ENCODE results near the gene TRMT10B.

DNA sequence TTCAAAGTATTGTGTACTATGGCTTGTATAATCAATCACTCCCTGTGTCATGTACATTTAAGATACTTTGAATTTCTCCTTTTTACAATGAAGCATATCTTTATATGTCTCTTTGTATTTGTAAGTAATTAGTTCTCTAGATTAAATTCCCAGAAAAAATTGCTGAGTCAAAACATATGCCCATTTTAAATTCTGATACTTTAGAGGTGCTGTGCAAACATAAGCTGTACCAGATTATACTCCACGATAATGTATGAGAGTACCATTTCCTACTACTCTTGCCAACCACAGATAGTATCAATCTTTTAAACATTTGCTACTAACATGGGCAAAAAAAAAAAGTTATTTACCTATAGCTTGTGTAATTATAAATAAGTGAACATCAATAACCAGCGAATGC lies 65.2 kb downstream of the TRMT10B start:
- no peak for TF ChIP-seq CTCF (IDR thresholded peaks at IDR 0.05 in 4 of 5, conservative IDR thresholded peaks at IDR 0.05 in 1 of 5)
- TF ChIP-seq POLR2A (IDR thresholded peaks at IDR 0.05) = no peak
